ENCODE measurements around the gene PHLDB2. TPM values are rescaled to one million over a fixed set of nuclear protein-coding genes. Genes with fewer than 3 reads are reported as not detected.
A peak's percentile ranks its signal among the peaks of the same experiment; 100 is the strongest.

The PHLDB2 gene
- total and polyA plus RNA-seq, 2 of the 4 experiments (the other 2 are of a cell fraction): 10.6 to 28.7 TPM

DNA sequence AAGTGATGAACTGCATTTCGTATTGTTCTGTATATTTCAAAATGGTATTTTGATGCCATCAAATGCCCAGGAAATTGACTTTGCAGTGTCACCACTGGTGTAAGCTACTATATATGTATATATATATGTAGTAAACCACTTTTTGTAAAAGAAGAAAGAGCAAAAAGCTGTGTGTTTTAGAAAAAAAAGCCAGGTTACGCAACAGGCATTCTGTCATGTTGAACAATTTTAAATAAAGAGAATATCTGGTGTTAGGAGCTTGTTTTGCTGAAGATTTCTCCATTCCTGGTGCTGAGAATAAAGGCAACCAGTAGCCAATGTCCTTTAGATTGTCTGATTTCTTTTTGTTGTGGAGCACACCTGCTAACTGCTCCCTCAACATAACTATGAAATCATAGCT, 116.1 kb downstream of the PHLDB2 start:
- 90% methylated on average over 2 of the region's 2 CpGs; no CpG with 5 or more reads in 1 of the 2 experiments for WGBS, 2 experiments (ENCODE audit: extremely low coverage in 2 of 2, insufficient read length in 1 of 2)
- Histone ChIP-seq H3K79me1 (ENCODE audit: low read depth in 1 of 2, low read length in 2 of 2) (peaks cover 5 to 9% of the 10 kb centered on the region in 2 experiments; a peak in 3 of 4 replicates), H3K9me1 (ENCODE audit: insufficient read depth, low read length) (no peaks in the 10 kb centered on the region), H3K4me2 (ENCODE audit: low read depth, low read length) (no peak overlapping the region), H3K4ac (ENCODE audit: low read depth, low read length) (no peak overlapping the region), H2BK15ac (ENCODE audit: low read depth, low read length) (no peak overlapping the region), H3K9ac (ENCODE audit: low read depth, low read length) (no peak overlapping the region), H4K8ac (ENCODE audit: low read depth in 2 of 2, low read length in 2 of 2) (no peak overlapping the region), H3K36me3 (ENCODE audit: control insufficient read depth, insufficient read depth, low read length) (peaks cover 2% of the 10 kb centered on the region), H2BK5ac (ENCODE audit: low read depth, low read length, poor library complexity, severe bottlenecking) (no peak overlapping the region), H3K23ac (ENCODE audit: low read depth, low read length) (no peak overlapping the region), H4K5ac (ENCODE audit: low read depth, low read length) (no peak overlapping the region), H4K91ac (ENCODE audit: insufficient read depth, low read depth, low read length) (no peak overlapping the region), H2BK120ac (ENCODE audit: low read depth, low read length) (no peak overlapping the region), H3K27me3 (ENCODE audit: control insufficient read depth, insufficient read depth, low read length) (no peaks in the 10 kb centered on the region), H2AFZ (replicated peaks; ENCODE audit: low read length, poor library complexity) (no peak overlapping the region), H2AK5ac (ENCODE audit: low read depth, low read length) (no peak overlapping the region), H3K18ac (ENCODE audit: low read depth, low read length) (no peak overlapping the region), H3K14ac (replicated peaks; ENCODE audit: low read depth, low read length) (no peak overlapping the region), H3K9me3 (ENCODE audit: control insufficient read depth, insufficient read depth, low read length) (no peaks in the 10 kb centered on the region), H3K4me1 (ENCODE audit: control insufficient read depth, insufficient read depth, low read length) (no peaks in the 10 kb centered on the region), H2AK9ac (replicated peaks; ENCODE audit: low read depth, low read length, poor library complexity) (no peak overlapping the region), H3K4me3 (ENCODE audit: insufficient read depth, low read depth, low read length) (no peak overlapping the region), H3K27ac (ENCODE audit: insufficient read depth, low read length) (no peak overlapping the region), H3K56ac (ENCODE audit: extremely low read depth, insufficient read depth, low read length) (no peak overlapping the region), H4K20me1 (ENCODE audit: insufficient read depth, low read length) (no peaks in the 10 kb centered on the region), H2BK20ac (ENCODE audit: low read depth, low read length) (no peak overlapping the region)
- dilution Hi-C loops (cut with HindIII; ENCODE audit: low sequenced_read_pairs, unreplicated experiment) (no loop called here), in situ Hi-C loops (cut with MboI; ENCODE audit: low sequenced_read_pairs) (no loop called here), intact Hi-C loops (cut with micrococcal nuclease) (no loop called here)
- CTCF ChIA-PET: interaction anchor here (0.6 kb wide), 1 partner anchor 1424 kb away, joined by 4 read pairs; no protein-coding TSS in a partner anchor
- DNase-seq (no peak), ATAC-seq (ENCODE audit: low read depth) (no peak)
- POLR2A ChIA-PET (ENCODE audit: unreplicated experiment): no interaction called here
- TF ChIP-seq CEBPB (IDR thresholded peaks at IDR 0.05; ENCODE audit: low read depth, low read length) (peak; percentile 85), MXI1 (IDR thresholded peaks at IDR 0.05; ENCODE audit: borderline replicate concordance, low read depth, low read length) (no peak)
- BruUV-seq (replicated peaks): no TSS peak

All from IMR-90 (cell line).